ENCODE data around the gene CASP2.

CASP2 gene

GRCh38 chr7:143296686-143297085, 8.5 kb downstream of the CASP2 start:
- no peak for DNase-seq (ENCODE audit: low spot score)

GRCh38 chr7:143299346-143299745, 11.2 kb downstream of the CASP2 start:
- DNase-seq (ENCODE audit: low spot score) = no peak

- DNase-seq (ENCODE audit: low spot score) = peak; percentile 28
Observed at GRCh38 chr7:143299840-143300239, 11.7 kb downstream of the CASP2 start.

DNA sequence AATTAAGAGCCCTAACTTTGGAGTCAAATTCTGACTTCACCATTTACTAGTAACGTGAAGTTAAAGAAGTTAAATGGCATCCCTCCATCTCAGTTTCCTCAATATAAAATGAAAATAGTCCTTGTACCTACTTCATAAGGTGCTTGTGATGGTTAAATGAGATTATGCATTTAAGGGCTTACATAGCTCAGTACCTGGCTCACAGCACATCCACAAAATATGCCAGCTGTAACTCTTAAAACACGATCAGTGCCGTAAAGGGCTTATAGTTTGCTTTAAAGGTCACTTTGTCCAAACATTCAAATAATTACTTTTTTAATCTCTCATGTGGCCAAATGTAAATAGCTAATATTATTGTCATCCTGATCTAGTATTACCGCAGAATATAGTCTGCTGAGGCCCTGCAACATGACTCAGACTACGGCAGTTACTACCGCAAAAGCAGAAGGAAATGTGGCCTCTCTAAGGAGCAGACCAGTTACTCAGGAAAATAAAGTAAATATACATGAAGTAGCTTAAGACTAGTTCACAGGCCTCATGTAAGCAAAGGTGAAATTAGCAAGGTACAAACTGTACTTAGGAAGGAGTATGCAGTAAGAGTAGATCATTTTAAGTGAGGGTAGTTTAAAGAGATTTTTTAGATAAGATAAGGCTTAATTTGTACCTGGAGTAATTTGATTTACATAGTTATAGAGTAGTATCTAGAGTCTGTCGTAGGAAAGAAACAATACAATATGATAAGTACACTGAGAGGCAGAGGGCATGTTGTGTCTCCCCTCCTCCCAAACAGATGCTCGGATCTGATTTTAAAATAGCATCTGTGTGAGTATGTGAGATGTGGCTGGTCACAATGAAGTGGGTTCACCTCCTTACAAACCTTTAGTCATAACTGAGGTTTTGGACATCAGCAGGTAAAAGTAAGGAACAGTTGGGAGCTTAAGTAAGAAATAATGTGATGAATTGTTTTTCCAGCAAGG, 13.1 kb downstream of the CASP2 start:
- DNase-seq (ENCODE audit: low spot score) = no peak

- DNase-seq (ENCODE audit: low spot score) = no peak
Observed at GRCh38 chr7:143303733-143304132, 15.6 kb downstream of the CASP2 start.

- DNase-seq (ENCODE audit: low spot score) = no peak
Observed at GRCh38 chr7:143304938-143305337, 16.8 kb downstream of the CASP2 start.

GRCh38 chr7:143305423-143306070, 17.4 kb downstream of the CASP2 start:
- peak; percentile 74 for DNase-seq (ENCODE audit: low spot score)

- DNase-seq (ENCODE audit: low spot score) = no peak
Observed at GRCh38 chr7:143308632-143309031, 20.5 kb downstream of the CASP2 start.

GRCh38 chr7:143314127-143314526, 26.0 kb downstream of the CASP2 start:
- no peak for DNase-seq (ENCODE audit: low spot score)

- DNase-seq (ENCODE audit: low spot score) = no peak
Observed at GRCh38 chr7:143315776-143316175, 27.6 kb downstream of the CASP2 start, which contains the start of gene CLCN1. Gene CLCN1, plus strand, starts transcription at chr7:143316111. Its CDS starts 102 bp downstream, at chr7:143316213.

- no peak for DNase-seq (ENCODE audit: low spot score)
Observed at GRCh38 chr7:143316492-143316891, 28.3 kb downstream of the CASP2 start.

- DNase-seq (ENCODE audit: low spot score) = no peak
Observed at GRCh38 chr7:143318661-143319060, 30.5 kb downstream of the CASP2 start.

DNA sequence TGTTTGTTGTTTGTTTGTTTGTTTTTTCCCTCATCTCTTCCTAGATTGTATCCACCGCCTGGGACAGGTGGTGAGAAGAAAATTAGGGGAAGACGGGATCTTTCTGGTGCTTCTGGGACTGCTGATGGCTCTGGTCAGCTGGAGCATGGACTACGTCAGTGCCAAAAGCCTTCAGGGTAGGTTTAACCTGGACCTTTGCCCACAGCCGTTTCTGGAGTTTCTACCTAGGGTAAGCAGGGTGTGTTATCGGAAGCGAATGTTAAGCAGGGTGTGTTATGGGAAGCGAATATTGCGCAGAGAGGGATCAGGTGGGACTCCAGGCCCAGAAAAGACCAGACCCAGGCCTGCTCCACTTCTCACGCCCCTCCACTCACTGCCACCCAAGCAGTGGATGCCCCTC, 32.5 kb downstream of the CASP2 start:
- no peak for DNase-seq (ENCODE audit: low spot score)

GRCh38 chr7:143321242-143321641, 33.1 kb downstream of the CASP2 start:
- DNase-seq (ENCODE audit: low spot score) = no peak

- peak; percentile 42 for DNase-seq (ENCODE audit: low spot score)
Observed at GRCh38 chr7:143321734-143322133, 33.6 kb downstream of the CASP2 start.

GRCh38 chr7:143322760-143323633, 34.8 kb downstream of the CASP2 start:
- no peak for DNase-seq (ENCODE audit: low spot score)

GRCh38 chr7:143323653-143324052, 35.5 kb downstream of the CASP2 start:
- no peak for DNase-seq (ENCODE audit: low spot score)

GRCh38 chr7:143325240-143325639, 37.1 kb downstream of the CASP2 start:
- no peak for DNase-seq (ENCODE audit: low spot score)

DNA sequence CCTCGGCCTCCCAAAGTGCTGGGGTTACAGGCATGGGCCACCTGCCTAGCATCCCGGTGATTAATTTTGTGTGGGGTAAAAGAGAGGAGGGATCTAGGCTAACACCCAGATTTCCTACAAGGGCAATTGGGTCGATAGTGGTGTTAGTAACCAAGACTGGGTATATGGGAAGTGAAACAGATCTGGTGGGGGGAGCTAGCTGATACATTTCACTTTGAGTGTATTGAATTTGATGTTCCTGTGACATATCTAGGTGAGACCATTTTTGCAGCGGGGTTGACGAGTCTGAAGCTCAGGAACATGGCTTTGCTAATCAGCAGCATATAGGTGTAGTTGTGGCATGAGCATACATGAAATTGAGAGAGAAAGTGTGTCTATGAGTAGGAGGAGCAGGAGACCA, 39.8 kb downstream of the CASP2 start:
- no peak for DNase-seq (ENCODE audit: low spot score)

DNA sequence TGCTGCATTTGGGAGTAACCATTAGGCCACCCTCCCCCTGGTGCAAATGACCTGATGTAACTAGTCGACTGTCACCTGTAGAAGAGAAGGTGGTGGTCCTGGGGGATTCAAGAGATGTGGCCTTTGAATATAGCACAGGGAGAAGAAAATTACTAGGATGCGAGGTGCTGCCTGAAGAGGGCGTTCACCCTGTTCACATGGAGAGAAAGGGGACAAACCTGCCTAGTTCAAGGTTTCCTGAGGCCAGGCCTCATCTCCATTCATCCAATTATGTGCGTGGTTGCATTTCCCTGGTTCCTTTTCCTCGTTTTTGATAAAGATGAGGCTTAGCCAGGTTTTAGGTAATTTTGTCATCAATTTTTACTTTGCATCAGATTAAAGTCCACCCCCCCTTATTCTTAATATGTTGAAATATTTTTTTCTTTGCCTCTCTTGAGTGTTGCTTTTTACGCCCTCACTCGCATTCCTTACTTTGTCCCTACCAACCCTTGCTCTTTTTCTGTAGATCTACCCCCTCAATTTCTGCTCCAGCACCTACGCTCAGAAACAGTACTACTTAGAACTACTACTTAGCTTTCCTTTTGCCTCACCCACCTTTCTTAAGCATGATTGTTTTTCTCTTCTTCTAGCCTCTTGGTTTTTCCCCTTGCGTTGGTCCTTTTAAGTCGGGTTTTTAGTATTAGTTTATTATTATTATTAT, 41.5 kb downstream of the CASP2 start:
- DNase-seq (ENCODE audit: low spot score) = no peak

DNA sequence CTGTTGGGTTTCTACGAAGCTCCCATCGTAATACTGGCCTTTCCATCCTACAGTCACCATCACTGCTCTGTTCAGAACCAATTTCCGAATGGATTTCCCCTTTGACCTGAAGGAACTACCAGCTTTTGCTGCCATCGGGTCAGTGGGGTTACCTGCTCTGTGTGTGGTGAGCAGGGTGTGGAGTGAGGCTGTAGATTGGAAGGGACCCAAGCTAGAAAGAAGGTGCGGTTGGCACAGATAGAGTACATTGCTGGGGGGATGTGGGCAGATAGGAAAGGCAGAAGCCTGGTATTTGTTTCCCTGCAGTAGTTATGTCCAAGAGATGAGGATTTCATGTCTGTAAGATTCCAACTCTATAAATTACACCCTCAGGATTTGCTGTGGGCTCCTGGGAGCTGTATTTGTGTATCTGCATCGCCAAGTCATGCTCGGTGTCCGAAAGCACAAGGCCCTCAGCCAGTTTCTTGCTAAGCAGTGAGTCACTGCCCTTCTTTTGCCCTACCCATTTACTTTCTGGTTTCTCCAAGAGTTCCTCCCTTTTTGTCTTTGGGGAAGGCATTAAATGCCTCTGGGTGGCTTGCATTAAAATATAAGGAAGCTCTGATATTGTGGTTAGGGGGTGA, 43.1 kb downstream of the CASP2 start:
- DNase-seq (ENCODE audit: low spot score) = no peak
